Thyroid gland (tissue), 4 donors: Measurements from ENCODE around the gene WSB2.

Experiments used
- POLR2A ChIP-seq, 2 donors: fragments of 450-650 bp; IDR thresholded peaks; one replicate each; pipeline ENCODE4 v1.6.1; 2017; ENCODE audit warnings: antibody characterized with exemption in 2 of 2, mild to moderate bottlenecking in 2 of 2, moderate library complexity in 1 of 2
- TF ChIP-seq, protein P1 (sequence below), 6 experiments: fragments of 200-600 bp in 3 of 6; fragments of 450-650 bp in 3 of 6; sonication (generic) in 3 of 6; IDR thresholded peaks; one replicate each; pipeline ENCODE4 v1.5.1; 2016 to 2019; ENCODE audit warnings: antibody characterized with exemption in 6 of 6, mild to moderate bottlenecking in 2 of 6, inconsistent platforms in 1 of 6, moderate library complexity in 1 of 6

DNA sequence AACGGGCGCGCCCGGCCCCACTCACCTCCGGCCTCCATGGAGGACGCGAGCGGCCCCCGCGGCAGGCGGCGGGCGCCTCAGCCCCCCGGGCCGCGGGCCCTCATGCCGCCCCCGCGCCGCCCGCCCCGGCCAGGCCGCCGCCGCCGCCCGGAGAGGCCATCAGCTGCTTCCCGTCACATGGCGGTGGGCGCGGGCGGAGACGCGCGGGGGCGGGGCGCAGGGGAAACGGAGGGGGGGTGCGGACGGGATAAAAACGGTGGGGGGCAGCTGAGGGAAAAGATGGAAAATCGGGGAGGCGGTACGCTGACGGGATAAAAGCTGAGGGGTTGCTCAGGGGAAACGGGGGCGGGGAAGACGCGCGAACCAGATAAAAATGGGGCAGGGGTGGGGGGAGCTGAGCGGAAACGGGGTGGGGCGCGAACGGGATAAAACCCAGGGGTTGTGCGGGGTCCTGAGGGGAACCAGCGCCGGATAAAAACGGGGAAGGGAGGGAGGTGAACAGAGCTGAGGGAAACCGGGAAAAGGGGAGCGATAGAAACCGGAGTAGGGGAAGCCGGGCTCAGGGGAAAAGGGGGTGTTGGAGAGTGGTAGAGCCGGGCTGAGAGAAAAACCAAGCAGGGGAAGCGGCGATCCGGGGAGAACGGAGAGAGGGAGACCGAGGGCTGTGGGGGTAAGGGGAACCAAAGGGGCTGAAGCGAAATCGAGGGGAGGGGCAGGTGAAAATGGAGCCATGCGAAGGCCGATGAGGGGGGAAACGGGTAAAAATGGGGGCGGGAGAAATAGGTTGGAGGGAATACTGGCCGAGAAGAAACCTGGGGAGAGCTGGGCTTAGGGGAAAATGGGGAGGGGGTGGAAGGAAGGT lies at the start of gene WSB2:
- TF ChIP-seq, protein P1, sequence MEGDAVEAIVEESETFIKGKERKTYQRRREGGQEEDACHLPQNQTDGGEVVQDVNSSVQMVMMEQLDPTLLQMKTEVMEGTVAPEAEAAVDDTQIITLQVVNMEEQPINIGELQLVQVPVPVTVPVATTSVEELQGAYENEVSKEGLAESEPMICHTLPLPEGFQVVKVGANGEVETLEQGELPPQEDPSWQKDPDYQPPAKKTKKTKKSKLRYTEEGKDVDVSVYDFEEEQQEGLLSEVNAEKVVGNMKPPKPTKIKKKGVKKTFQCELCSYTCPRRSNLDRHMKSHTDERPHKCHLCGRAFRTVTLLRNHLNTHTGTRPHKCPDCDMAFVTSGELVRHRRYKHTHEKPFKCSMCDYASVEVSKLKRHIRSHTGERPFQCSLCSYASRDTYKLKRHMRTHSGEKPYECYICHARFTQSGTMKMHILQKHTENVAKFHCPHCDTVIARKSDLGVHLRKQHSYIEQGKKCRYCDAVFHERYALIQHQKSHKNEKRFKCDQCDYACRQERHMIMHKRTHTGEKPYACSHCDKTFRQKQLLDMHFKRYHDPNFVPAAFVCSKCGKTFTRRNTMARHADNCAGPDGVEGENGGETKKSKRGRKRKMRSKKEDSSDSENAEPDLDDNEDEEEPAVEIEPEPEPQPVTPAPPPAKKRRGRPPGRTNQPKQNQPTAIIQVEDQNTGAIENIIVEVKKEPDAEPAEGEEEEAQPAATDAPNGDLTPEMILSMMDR (IDR thresholded peaks at IDR 0.05), result no peak
- TF ChIP-seq POLR2A (IDR thresholded peaks at IDR 0.05), result peak in 1 of 2 donors; percentile 43
